PC-9 (cell line): ENCODE measurements around the gene BMF. TPM values are rescaled to one million over a fixed set of nuclear protein-coding genes. Genes with fewer than 3 reads are reported as not detected.
A peak's percentile ranks its signal among the peaks of the same experiment; 100 is the strongest.

Source experiments
- BruUV-seq: library from RNA; stranded (reverse); fragments of 400-500 nt; replicated peaks from 2 replicates; lab custom pipeline; 2021; lab: Mats Ljungman, UMichigan
- CTCF ChIA-PET: fragments of 300-600 bp; sonication (Branson Sonifier 250); formaldehyde crosslinking; loops from one replicate; lab custom pipeline; 2022; ENCODE audit warnings: antibody characterized with exemption; lab: Charles Lee
- POLR2A ChIA-PET: fragments of 300-600 bp; sonication (Branson Sonifier 250); formaldehyde crosslinking; loops from one replicate; lab custom pipeline; 2022; ENCODE audit warnings: antibody characterized with exemption; ENCODE audit not compliant: unreplicated experiment; lab: Charles Lee
- DNase-seq, 2 experiments: peaks; one replicate each; pipeline versions ENCODE4 v3.0.0 to v3.0.0-alpha.2; 2015 to 2022; ENCODE audit warnings: mixed read lengths in 1 of 2
- H2AFZ ChIP-seq: fragments of 200-600 bp; sonication (generic); 2 replicates; pipeline ENCODE4 v1.8.1; 2017; ENCODE audit warnings: antibody characterized with exemption
- H3F3A ChIP-seq: fragments of 200-600 bp; sonication (generic); 2 replicates; pipeline ENCODE4 v1.8.1; 2017; ENCODE audit warnings: antibody characterized with exemption, mild to moderate bottlenecking, low read depth; ENCODE audit not compliant: insufficient read depth
- H3K27ac ChIP-seq: fragments of 200-600 bp; sonication (generic); 2 replicates; pipeline ENCODE4 v1.6.1; 2016; ENCODE audit warnings: mixed run types
- H3K27me3 ChIP-seq: fragments of 200-600 bp; sonication (generic); 2 replicates; pipeline ENCODE4 v1.6.1; 2016; ENCODE audit warnings: low read depth, mixed run types; ENCODE audit not compliant: insufficient read depth
- H3K36me3 ChIP-seq: fragments of 200-600 bp; sonication (generic); 2 replicates; pipeline ENCODE4 v1.6.1; 2016; ENCODE audit warnings: low read depth, mixed run types
- H3K4me1 ChIP-seq: fragments of 200-600 bp; sonication (generic); replicated peaks from 2 replicates; pipeline ENCODE4 v1.6.1; 2016; ENCODE audit warnings: mixed run types; ENCODE audit not compliant: insufficient read depth
- H3K4me2 ChIP-seq: fragments of 200-600 bp; sonication (generic); 2 replicates; pipeline ENCODE4 v1.6.1; 2017; ENCODE audit warnings: mixed run types
- H3K4me3 ChIP-seq: fragments of 200-600 bp; sonication (generic); 2 replicates; pipeline ENCODE4 v1.6.1; 2016; ENCODE audit warnings: mixed run types
- H3K79me2 ChIP-seq: fragments of 200-600 bp; sonication (generic); 2 replicates; pipeline ENCODE4 v1.6.1; 2017; ENCODE audit warnings: low read depth, mixed run types
- H3K9me2 ChIP-seq: fragments of 200-600 bp; sonication (generic); 2 replicates; pipeline ENCODE4 v1.8.1; 2017; ENCODE audit warnings: mild to moderate bottlenecking; ENCODE audit not compliant: insufficient read depth
- H3K9me3 ChIP-seq: fragments of 200-600 bp; sonication (generic); 2 replicates; pipeline ENCODE4 v1.8.1; 2016; ENCODE audit warnings: low read depth; ENCODE audit not compliant: insufficient read depth
- H4K20me1 ChIP-seq: fragments of 200-600 bp; sonication (generic); 2 replicates; pipeline ENCODE4 v1.8.1; 2017; ENCODE audit not compliant: insufficient read depth
- CTCF ChIP-seq: fragments of 200-600 bp; sonication (generic); conservative IDR thresholded peaks from 2 replicates; pipeline ENCODE4 v1.6.1; 2017; ENCODE audit warnings: mixed run types, antibody characterized with exemption, mild to moderate bottlenecking, moderate library complexity
- EZH2 ChIP-seq: fragments of 200-600 bp; sonication (generic); IDR thresholded peaks from 2 replicates; pipeline ENCODE4 v1.8.0; 2017; ENCODE audit warnings: antibody characterized with exemption, low read depth
- intact Hi-C: fragments of 100-400 bp; cut with micrococcal nuclease; formaldehyde crosslinking; loops from one replicate; pipeline ENCODE4 v1.10.0; 2022; ENCODE audit not compliant: unreplicated experiment
- total RNA-seq: library from RNA; stranded (reverse); gene quantifications from 2 replicates; pipeline ENCODE4 v1.2.3, GENCODE V29; 2021

Gene BMF
- total RNA-seq, 1 experiment from 2014 or later: 11.0 TPM

DNA sequence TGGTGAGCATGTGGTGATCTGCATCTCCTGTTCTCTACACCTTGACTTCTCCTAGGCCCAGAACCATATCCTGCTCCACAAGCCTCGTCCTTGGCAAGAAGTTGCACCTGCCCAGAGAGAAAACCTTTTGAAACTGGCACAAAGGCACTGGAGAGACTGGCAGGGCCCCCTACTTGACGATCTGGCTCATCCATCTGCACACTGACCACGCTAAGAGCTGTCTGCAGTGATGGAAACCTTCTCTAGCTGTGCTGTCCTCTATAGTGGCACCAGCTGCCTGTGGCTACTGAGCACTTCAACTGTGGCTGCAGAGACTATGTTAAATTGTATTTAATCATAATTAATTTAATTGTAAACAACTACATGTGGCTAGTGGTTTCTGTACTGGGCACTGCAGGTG is 43.5 kb downstream of the BMF start:
- H3K4me3 ChIP-seq: no peak overlapping the region
- POLR2A ChIA-PET: interaction anchor here (0.7 kb wide), 1 partner anchor 174 kb away, joined by 5 read pairs; no protein-coding TSS in a partner anchor
- H3K79me2 ChIP-seq: no peaks in the 10 kb centered on the region
- H3K9me2 ChIP-seq: no peaks in the 10 kb centered on the region
- no peaks in the 10 kb centered on the region for H4K20me1 ChIP-seq
- peaks cover 66% of the 10 kb centered on the region for H3K4me1 ChIP-seq
- no peaks in the 10 kb centered on the region for H3K36me3 ChIP-seq
- no peak for TF ChIP-seq EZH2
- no peak for TF ChIP-seq CTCF
- H3K4me2 ChIP-seq: no peak overlapping the region
- BruUV-seq: no TSS peak
- H3F3A ChIP-seq: peaks cover 17% of the 10 kb centered on the region; the same call in 1 of the 2 replicates
- H3K27ac ChIP-seq: no peak overlapping the region
- no peak for DNase-seq
- H3K9me3 ChIP-seq: no peaks in the 10 kb centered on the region
- CTCF ChIA-PET: no interaction called here
- no peaks in the 10 kb centered on the region for H3K27me3 ChIP-seq
- no peak overlapping the region for H2AFZ ChIP-seq
- intact Hi-C loops: no loop called here

- Histone ChIP-seq H3K4me3 (no peak overlapping the region), H3K4me1 (peaks cover 58% of the 10 kb centered on the region), H3K36me3 (no peaks in the 10 kb centered on the region), H3K27ac (peak overlapping the region; percentile 65), H3K9me3 (no peaks in the 10 kb centered on the region), H3K9me2 (no peaks in the 10 kb centered on the region), H3K27me3 (no peaks in the 10 kb centered on the region), H4K20me1 (no peaks in the 10 kb centered on the region), H3F3A (peaks cover 17% of the 10 kb centered on the region; the same call in 1 of the 2 replicates), H3K79me2 (no peaks in the 10 kb centered on the region), H3K4me2 (peak overlapping the region; percentile 42), H2AFZ (no peak overlapping the region)
- intact Hi-C loops: no loop called here
- BruUV-seq: no TSS peak
- CTCF ChIA-PET: no interaction called here
- no peak for TF ChIP-seq CTCF
- TF ChIP-seq EZH2: no peak
- DNase-seq: no peak
- POLR2A ChIA-PET: interaction anchor here (0.7 kb wide), 1 partner anchor 166 kb away, joined by 5 read pairs; no protein-coding TSS in a partner anchor
These were observed 44.3 kb downstream of the BMF start for GRCh38 chr15:40064231-40064894.

GRCh38 chr15:40063563-40064011 is 45.1 kb downstream of the BMF start:
- Histone ChIP-seq H3F3A (peaks cover 17% of the 10 kb centered on the region; the same call in 1 of the 2 replicates), H3K27me3 (no peaks in the 10 kb centered on the region), H3K36me3 (no peaks in the 10 kb centered on the region), H3K4me3 (no peak overlapping the region), H4K20me1 (no peaks in the 10 kb centered on the region), H3K79me2 (no peaks in the 10 kb centered on the region), H3K9me3 (no peaks in the 10 kb centered on the region), H3K4me2 (peak overlapping the region; percentile 42), H3K4me1 (peaks cover 60% of the 10 kb centered on the region), H3K27ac (peak overlapping the region; percentile 65), H2AFZ (no peak overlapping the region), H3K9me2 (no peaks in the 10 kb centered on the region)
- peak; percentile 51 to 74 for DNase-seq
- POLR2A ChIA-PET: interaction anchor here (0.7 kb wide), 1 partner anchor 167 kb away, joined by 5 read pairs; no protein-coding TSS in a partner anchor
- CTCF ChIA-PET: interaction anchor here (0.5 kb wide), 1 partner anchor 33 kb away, joined by 4 read pairs; no protein-coding TSS in a partner anchor
- TF ChIP-seq CTCF: no peak
- TF ChIP-seq EZH2: no peak
- intact Hi-C loops: no loop called here
- BruUV-seq: no TSS peak
